Colonic mucosa (tissue), 4 donors: ENCODE measurements around the gene STPG4. TPM values are rescaled to one million over a fixed set of nuclear protein-coding genes. Genes with fewer than 3 reads are reported as not detected.

Source experiments
- DNase-seq: peaks from one replicate; pipeline ENCODE4 v3.0.0-alpha.2; 2020
- H3K27ac ChIP-seq: fragments of 200-600 bp; one replicate; pipeline ENCODE4 v1.8.0; 2021
- H3K27me3 ChIP-seq: fragments of 200-600 bp; one replicate; pipeline ENCODE4 v1.8.0; 2021
- H3K36me3 ChIP-seq: fragments of 200-600 bp; one replicate; pipeline ENCODE4 v1.8.0; 2021
- H3K4me1 ChIP-seq: fragments of 200-600 bp; one replicate; pipeline ENCODE4 v1.8.0; 2021; ENCODE audit warnings: mild to moderate bottlenecking
- H3K4me3 ChIP-seq: fragments of 200-600 bp; one replicate; pipeline ENCODE4 v1.8.0; 2021
- H3K9ac ChIP-seq, 2 donors: one replicate each; pipeline ENCODE4 v1.7.0; 2013; ENCODE audit warnings: control low read depth in 2 of 2, low read depth in 2 of 2, low read length in 2 of 2
- H3K9me3 ChIP-seq: fragments of 200-600 bp; one replicate; pipeline ENCODE4 v1.8.0; 2021
- CTCF ChIP-seq: fragments of 200-600 bp; IDR thresholded peaks from one replicate; pipeline ENCODE4 v1.8.0; 2022; ENCODE audit warnings: antibody characterized with exemption, mild to moderate bottlenecking
- intact Hi-C: fragments of 100-400 bp; cut with DNase I; formaldehyde crosslinking; loops from one replicate; pipeline ENCODE4 v1.14.1; 2022
- total RNA-seq, 2 donors: library from RNA; stranded (reverse); fragmentation: NEBNext Ultra II Directional in 1 of 2; extraction: Animal tissue kit (Norgen Biotek cat#: 25700) in 1 of 2; gene quantifications; one replicate each; pipeline ENCODE4 v1.2.1, GENCODE V29; 2021
- donor health status: healthy.
- donor health status: DM: no; HTN: no; CAD: no.
- donor health status: DM: no; HTN: no; CAD: no.

The STPG4 gene
- total RNA-seq, 2 donors from 2014 or later: 0.21 to 0.47 TPM

DNA sequence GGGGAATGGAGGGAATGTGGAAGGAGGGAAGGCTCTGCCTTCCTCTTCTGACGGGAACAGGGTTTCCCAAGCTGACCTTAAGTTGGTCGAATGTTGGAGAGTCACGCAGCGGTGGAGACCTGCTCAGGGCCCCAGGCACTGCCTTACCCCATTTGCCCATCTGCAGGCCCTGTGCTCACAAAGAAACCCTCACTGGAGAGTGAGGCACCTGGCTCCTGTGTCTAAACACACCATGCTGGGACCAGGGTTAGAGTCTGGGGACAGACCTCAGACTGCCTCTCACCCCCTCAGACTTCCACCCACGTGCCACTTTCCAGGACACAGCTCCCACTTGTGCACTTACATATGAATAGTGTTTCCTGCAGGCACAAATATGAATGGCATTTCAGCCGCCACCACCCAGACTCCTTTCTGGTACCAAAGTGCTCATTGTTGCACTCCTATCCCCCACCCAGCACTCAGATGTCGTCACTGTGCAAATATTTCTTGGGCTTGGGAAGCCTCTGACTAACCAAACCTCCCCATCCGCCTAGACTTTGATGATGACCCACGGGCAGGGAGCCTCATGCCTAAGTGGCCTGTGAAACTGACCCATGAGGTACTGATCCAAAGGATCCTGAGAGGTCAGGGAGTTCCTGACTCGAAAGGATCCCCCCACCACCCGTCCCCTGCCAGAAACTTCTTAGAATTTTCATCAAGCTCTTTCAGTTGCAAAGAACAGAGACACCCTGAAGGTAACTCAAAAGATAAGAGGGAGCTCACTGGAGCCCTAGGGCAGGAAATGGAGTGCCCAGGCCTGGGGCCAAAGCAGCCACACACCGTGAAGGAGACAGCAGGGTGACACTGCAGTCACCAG is 78.3 kb downstream of the STPG4 start:
- no peaks in the 10 kb centered on the region for H3K9me3 ChIP-seq
- no peaks in the 10 kb centered on the region for H3K36me3 ChIP-seq
- peak overlapping the region; percentile 33 for H3K27ac ChIP-seq
- peaks cover 27% of the 10 kb centered on the region for H3K4me1 ChIP-seq
- intact Hi-C loops: no loop called here
- DNase-seq: peak; percentile 60
- H3K27me3 ChIP-seq: no peaks in the 10 kb centered on the region
- H3K4me3 ChIP-seq: no peak overlapping the region
- H3K9ac ChIP-seq: peak overlapping the region in 1 of 2 donors; percentile 23
- no peak for TF ChIP-seq CTCF

DNA sequence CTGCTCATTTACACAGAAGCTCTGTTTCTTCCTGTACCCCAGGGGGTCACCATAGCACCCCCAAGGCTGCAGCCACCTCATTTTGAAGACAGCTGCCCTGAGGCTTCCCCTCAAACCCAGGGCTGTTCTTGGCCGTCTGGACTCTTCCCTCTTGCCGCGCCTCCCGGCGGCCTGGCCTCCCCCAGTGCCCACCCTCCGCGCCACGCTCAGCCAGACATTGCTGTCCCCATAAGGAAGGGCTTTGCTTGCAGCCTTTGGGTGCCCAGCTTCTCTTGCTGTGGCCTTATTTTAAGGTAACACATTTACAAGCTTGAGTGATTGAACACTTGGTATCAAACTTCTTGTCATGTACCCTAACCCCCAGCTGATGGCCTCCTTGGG is 79.0 kb downstream of the STPG4 start:
- peak overlapping the region; percentile 33 for H3K27ac ChIP-seq
- no peaks in the 10 kb centered on the region for H3K36me3 ChIP-seq

GRCh38 chr2:47075361-47076125 is 79.6 kb downstream of the STPG4 start:
- intact Hi-C loops: no loop called here
- no peak for DNase-seq
- no peaks in the 10 kb centered on the region for H3K9me3 ChIP-seq
- peak overlapping the region; percentile 33 for H3K27ac ChIP-seq
- H3K4me3 ChIP-seq: no peak overlapping the region
- no peaks in the 10 kb centered on the region for H3K36me3 ChIP-seq
- H3K4me1 ChIP-seq: peaks cover 30% of the 10 kb centered on the region
- TF ChIP-seq CTCF: no peak
- H3K27me3 ChIP-seq: no peaks in the 10 kb centered on the region
- no peak overlapping the region for H3K9ac ChIP-seq

More for the DNA sequence above, 79.0 kb downstream of the STPG4 start:
- intact Hi-C loops: no loop called here
- Histone ChIP-seq H3K9ac (peak overlapping the region in 1 of 2 donors; percentile 23), H3K4me1 (peaks cover 28% of the 10 kb centered on the region), H3K4me3 (no peak overlapping the region), H3K9me3 (no peaks in the 10 kb centered on the region), H3K27me3 (no peaks in the 10 kb centered on the region)
- no peak for DNase-seq
- TF ChIP-seq CTCF: no peak

GRCh38 chr2:47074691-47075090 is 80.4 kb downstream of the STPG4 start:
- no peak for DNase-seq
- H3K9me3 ChIP-seq: no peaks in the 10 kb centered on the region
- no peak overlapping the region for H3K9ac ChIP-seq
- TF ChIP-seq CTCF: no peak
- no peaks in the 10 kb centered on the region for H3K36me3 ChIP-seq
- peaks cover 33% of the 10 kb centered on the region for H3K4me1 ChIP-seq
- H3K4me3 ChIP-seq: no peak overlapping the region
- no peaks in the 10 kb centered on the region for H3K27me3 ChIP-seq
- intact Hi-C loops: no loop called here
- H3K27ac ChIP-seq: no peak overlapping the region

DNA sequence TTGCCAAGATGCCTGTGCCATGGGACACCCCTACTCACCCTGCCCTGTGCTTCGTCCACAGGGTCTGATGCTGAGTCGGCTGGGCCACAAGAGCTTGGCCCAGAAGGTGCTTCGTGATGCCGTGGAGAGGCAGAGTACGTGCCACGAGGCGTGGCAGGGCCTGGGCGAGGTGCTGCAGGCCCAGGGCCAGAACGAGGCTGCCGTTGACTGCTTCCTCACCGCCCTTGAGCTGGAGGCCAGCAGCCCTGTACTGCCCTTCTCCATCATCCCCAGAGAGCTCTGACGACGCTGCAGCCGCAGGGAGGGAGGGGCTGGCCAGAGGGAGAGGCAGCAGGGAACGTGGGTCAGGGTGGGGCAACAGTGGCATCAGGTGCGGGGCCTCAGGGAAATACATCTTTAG is 81.5 kb downstream of the STPG4 start:
- Histone ChIP-seq H3K9me3 (no peaks in the 10 kb centered on the region), H3K4me1 (peaks cover 40% of the 10 kb centered on the region), H3K27me3 (no peaks in the 10 kb centered on the region), H3K36me3 (no peaks in the 10 kb centered on the region), H3K27ac (peak overlapping the region; percentile 67), H3K9ac (peak overlapping the region; percentile 44 to 45), H3K4me3 (no peak overlapping the region)
- no peak for TF ChIP-seq CTCF
- intact Hi-C loops: no loop called here
- peak; percentile 81 for DNase-seq
